Adrenal gland (tissue), 5 donors: ENCODE measurements around the gene SVEP1.

Source experiments
- CTCF ChIP-seq, 6 experiments: fragments of 450-650 bp in 4 of 6; fragments of 200-600 bp in 2 of 6; sonication (generic) in 1 of 6; IDR thresholded peaks; 1 replicate in 5 of 6; 2 replicates in 1 of 6; pipeline versions ENCODE4 v1.5.1 to v1.8.0; 2016 to 2021; ENCODE audit warnings: antibody characterized with exemption in 6 of 6, mild to moderate bottlenecking in 2 of 6, moderate library complexity in 1 of 6
- POLR2A ChIP-seq, 2 donors: fragments of 450-650 bp; IDR thresholded peaks; one replicate each; pipeline ENCODE4 v1.6.1; 2017; ENCODE audit warnings: antibody characterized with exemption in 2 of 2, mild to moderate bottlenecking in 2 of 2, moderate library complexity in 1 of 2
- donor health status: DM: no; HTN: no; CAD: no.

- no peak for TF ChIP-seq CTCF (IDR thresholded peaks at IDR 0.05)
- no peak for TF ChIP-seq POLR2A (IDR thresholded peaks at IDR 0.05)
These were observed 190.3 kb downstream of the SVEP1 start for GRCh38 chr9:110389148-110389750.
